OCI-LY3 (cell line): ENCODE data around the gene COL4A1.

Source experiments
- H2AFZ ChIP-seq: fragments of 200-600, 300-600 bp; shearing (Covaris generic); 2 replicates; pipeline ENCODE4 v1.6.0; 2014; ENCODE audit warnings: antibody characterized with exemption, low read depth, low read length
- H3K27ac ChIP-seq: fragments of 200-600, 300-600 bp; sonication (generic); 2 replicates; pipeline ENCODE4 v1.5.1; 2014; ENCODE audit warnings: mild to moderate bottlenecking, low read length, moderate library complexity, mixed read lengths
- H3K27me3 ChIP-seq: fragments of 200-600, 300-600 bp; sonication (generic); 2 replicates; pipeline ENCODE4 v1.6.1; 2014; ENCODE audit warnings: low read depth, low read length, mixed read lengths
- H3K36me3 ChIP-seq: fragments of 200-600, 300-600 bp; sonication (generic); replicated peaks from 2 replicates; pipeline ENCODE3; 2014; ENCODE audit warnings: low read depth, low read length, mixed read lengths
- H3K4me1 ChIP-seq: fragments of 300-600, 200-600 bp; sonication (generic); 2 replicates; pipeline ENCODE4 v1.6.1; 2014; ENCODE audit warnings: low read length, mixed read lengths
- H3K4me2 ChIP-seq: fragments of 200-600, 300-600 bp; sonication (generic); 2 replicates; pipeline ENCODE4 v1.6.1; 2014; ENCODE audit warnings: low read length, mixed read lengths
- H3K4me3 ChIP-seq: fragments of 300-600, 200-600 bp; sonication (generic); 2 replicates; pipeline ENCODE4 v1.5.1; 2014; ENCODE audit warnings: antibody characterized with exemption, mild to moderate bottlenecking, low read length, moderate library complexity
- H3K79me2 ChIP-seq: fragments of 300-600, 200-600 bp; shearing (Covaris generic); 2 replicates; pipeline ENCODE4 v1.6.1; 2014; ENCODE audit warnings: mild to moderate bottlenecking, low read length, mixed read lengths
- H3K9ac ChIP-seq: fragments of 300-600, 200-600 bp; shearing (Covaris generic); 2 replicates; pipeline ENCODE4 v1.6.0; 2014; ENCODE audit warnings: mild to moderate bottlenecking, low read length, moderate library complexity
- H3K9me3 ChIP-seq: fragments of 200-600, 300-600 bp; shearing (Covaris generic); 2 replicates; pipeline ENCODE4 v1.6.1; 2014; ENCODE audit warnings: low read length, mixed read lengths; ENCODE audit not compliant: insufficient read depth
- H4K20me1 ChIP-seq: fragments of 200-600, 300-600 bp; sonication (generic); 2 replicates; pipeline ENCODE4 v1.6.1; 2016; ENCODE audit warnings: low read length, mixed read lengths; ENCODE audit not compliant: insufficient read depth
- EZH2phosphoT487 ChIP-seq: fragments of 200-600 bp; shearing (Covaris generic); IDR thresholded peaks from 2 replicates; pipeline ENCODE4 v1.6.1; 2018; ENCODE audit warnings: antibody characterized with exemption, mixed run types, low read depth
- TF ChIP-seq, protein P1 (sequence below): fragments of 200-600, 300-600 bp; sonication (generic); IDR thresholded peaks from 2 replicates; pipeline ENCODE4 v1.5.1; 2014; ENCODE audit warnings: antibody characterized with exemption, low read length, low read depth

The COL4A1 gene

DNA sequence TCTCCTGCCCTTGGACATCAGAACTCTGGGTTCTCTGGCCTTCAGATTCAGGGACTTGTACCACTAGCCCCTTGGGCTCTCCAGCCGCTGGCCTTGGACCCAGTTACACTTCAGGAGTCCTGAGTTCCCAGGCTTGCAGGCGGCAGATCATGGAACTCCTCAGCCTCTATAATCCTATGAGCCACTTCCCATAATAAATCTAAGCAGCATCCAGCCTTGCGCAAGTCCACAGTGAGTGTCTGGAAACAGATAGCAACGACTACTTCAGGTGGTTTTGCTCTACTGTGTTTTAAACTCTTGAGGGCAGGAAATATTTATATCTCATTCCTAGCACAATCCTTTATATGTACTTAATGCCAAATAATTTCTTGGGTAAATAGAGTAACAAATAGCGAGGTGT is 92.3 kb downstream of the COL4A1 start:
- TF ChIP-seq EZH2phosphoT487, result no peak
- TF ChIP-seq, protein P1, sequence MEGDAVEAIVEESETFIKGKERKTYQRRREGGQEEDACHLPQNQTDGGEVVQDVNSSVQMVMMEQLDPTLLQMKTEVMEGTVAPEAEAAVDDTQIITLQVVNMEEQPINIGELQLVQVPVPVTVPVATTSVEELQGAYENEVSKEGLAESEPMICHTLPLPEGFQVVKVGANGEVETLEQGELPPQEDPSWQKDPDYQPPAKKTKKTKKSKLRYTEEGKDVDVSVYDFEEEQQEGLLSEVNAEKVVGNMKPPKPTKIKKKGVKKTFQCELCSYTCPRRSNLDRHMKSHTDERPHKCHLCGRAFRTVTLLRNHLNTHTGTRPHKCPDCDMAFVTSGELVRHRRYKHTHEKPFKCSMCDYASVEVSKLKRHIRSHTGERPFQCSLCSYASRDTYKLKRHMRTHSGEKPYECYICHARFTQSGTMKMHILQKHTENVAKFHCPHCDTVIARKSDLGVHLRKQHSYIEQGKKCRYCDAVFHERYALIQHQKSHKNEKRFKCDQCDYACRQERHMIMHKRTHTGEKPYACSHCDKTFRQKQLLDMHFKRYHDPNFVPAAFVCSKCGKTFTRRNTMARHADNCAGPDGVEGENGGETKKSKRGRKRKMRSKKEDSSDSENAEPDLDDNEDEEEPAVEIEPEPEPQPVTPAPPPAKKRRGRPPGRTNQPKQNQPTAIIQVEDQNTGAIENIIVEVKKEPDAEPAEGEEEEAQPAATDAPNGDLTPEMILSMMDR, result no peak
- Histone ChIP-seq H2AFZ (no peak overlapping the region), H3K4me3 (no peak overlapping the region), H3K27me3 (peaks cover 23% of the 10 kb centered on the region), H3K79me2 (no peaks in the 10 kb centered on the region), H3K4me2 (no peak overlapping the region), H3K4me1 (no peaks in the 10 kb centered on the region), H3K27ac (no peak overlapping the region), H3K9me3 (no peaks in the 10 kb centered on the region), H3K9ac (no peak overlapping the region), H4K20me1 (no peaks in the 10 kb centered on the region), H3K36me3 (no peaks in the 10 kb centered on the region)

- H3K4me3 ChIP-seq, result no peak overlapping the region
- no peaks in the 10 kb centered on the region for H3K9me3 ChIP-seq
- H3K36me3 ChIP-seq, result no peaks in the 10 kb centered on the region
- H3K9ac ChIP-seq, result no peak overlapping the region
- no peaks in the 10 kb centered on the region for H4K20me1 ChIP-seq
- no peak overlapping the region for H3K4me2 ChIP-seq
- H3K4me1 ChIP-seq, result no peaks in the 10 kb centered on the region
- H3K27ac ChIP-seq, result no peak overlapping the region
- H3K27me3 ChIP-seq, result peaks cover 26% of the 10 kb centered on the region
- TF ChIP-seq, protein P1, result no peak
- no peak for TF ChIP-seq EZH2phosphoT487
- no peak overlapping the region for H2AFZ ChIP-seq
- no peaks in the 10 kb centered on the region for H3K79me2 ChIP-seq
Observed at GRCh38 chr13:110213461-110214074, 93.4 kb downstream of the COL4A1 start.

DNA sequence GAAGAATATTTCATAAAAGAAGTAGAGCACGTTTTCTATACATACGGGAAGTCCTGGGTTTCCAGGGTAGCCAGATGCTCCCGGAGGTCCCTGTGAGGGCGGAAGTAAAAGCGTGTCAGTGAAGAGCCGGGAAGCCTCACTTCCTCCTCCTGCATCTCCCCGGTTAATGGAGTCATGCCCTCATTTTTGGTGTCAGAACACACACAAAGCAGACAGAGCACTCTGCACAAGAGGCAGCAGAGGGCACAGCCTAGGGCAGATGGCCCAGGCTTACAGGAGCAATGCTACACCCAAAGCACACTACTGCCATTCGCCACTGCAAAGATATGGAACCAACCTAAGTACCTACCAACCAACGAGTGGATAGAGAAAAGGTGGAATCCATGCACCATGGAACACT is 94.4 kb downstream of the COL4A1 start:
- Histone ChIP-seq H3K9ac (no peak overlapping the region), H3K36me3 (no peaks in the 10 kb centered on the region), H3K27me3 (peaks cover 35% of the 10 kb centered on the region), H3K9me3 (no peaks in the 10 kb centered on the region), H3K4me1 (no peaks in the 10 kb centered on the region), H3K27ac (no peak overlapping the region), H3K4me2 (no peak overlapping the region), H2AFZ (no peak overlapping the region), H3K4me3 (no peak overlapping the region), H4K20me1 (no peaks in the 10 kb centered on the region), H3K79me2 (no peaks in the 10 kb centered on the region)
- TF ChIP-seq, protein P1, result no peak
- no peak for TF ChIP-seq EZH2phosphoT487

GRCh38 chr13:110211735-110212134 is 95.2 kb downstream of the COL4A1 start:
- H4K20me1 ChIP-seq, result no peaks in the 10 kb centered on the region
- no peaks in the 10 kb centered on the region for H3K4me1 ChIP-seq
- H2AFZ ChIP-seq, result no peak overlapping the region
- no peak overlapping the region for H3K4me3 ChIP-seq
- H3K9ac ChIP-seq, result no peak overlapping the region
- H3K27ac ChIP-seq, result no peak overlapping the region
- peaks cover 28% of the 10 kb centered on the region for H3K27me3 ChIP-seq
- no peaks in the 10 kb centered on the region for H3K36me3 ChIP-seq
- no peak for TF ChIP-seq EZH2phosphoT487
- TF ChIP-seq, protein P1, result no peak
- no peaks in the 10 kb centered on the region for H3K79me2 ChIP-seq
- H3K4me2 ChIP-seq, result no peak overlapping the region
- H3K9me3 ChIP-seq, result no peaks in the 10 kb centered on the region
